Liver (tissue), 3 donors: ENCODE results near the gene SERPINA4.

Experiments
- GABPA ChIP-seq, 2 donors: IDR thresholded peaks in 1 of 2; conservative IDR thresholded peaks in 1 of 2; 2 replicates each; pipeline ENCODE4 v1.6.1; 2016; ENCODE audit warnings: antibody characterized with exemption in 2 of 2, mild to moderate bottlenecking in 1 of 2, moderate library complexity in 1 of 2
- JUND ChIP-seq, 2 donors: IDR thresholded peaks; 2 replicates each; pipeline ENCODE4 v1.6.1; 2016; ENCODE audit warnings: antibody characterized with exemption in 2 of 2
- RAD21 ChIP-seq, 2 donors: IDR thresholded peaks; 2 replicates each; pipeline ENCODE4 v1.6.1; 2016; ENCODE audit warnings: antibody characterized with exemption in 2 of 2, mild to moderate bottlenecking in 2 of 2
- TF ChIP-seq, protein P1 (sequence below): fragments of 150-350 bp; IDR thresholded peaks from 2 replicates; pipeline ENCODE4 v1.5.1; 2017; ENCODE audit warnings: improper control_type of control experiment, low read depth, low read length; ENCODE audit not compliant: missing input control
- TF ChIP-seq, protein P2 (sequence below): IDR thresholded peaks from 2 replicates; pipeline ENCODE4 v1.6.1; 2016; ENCODE audit warnings: antibody characterized with exemption
- TF ChIP-seq, protein P3 (sequence below): IDR thresholded peaks from 2 replicates; pipeline ENCODE4 v1.6.1; 2016; ENCODE audit warnings: antibody characterized with exemption
- donor health status: healthy.
- donor health status: healthy.

DNA sequence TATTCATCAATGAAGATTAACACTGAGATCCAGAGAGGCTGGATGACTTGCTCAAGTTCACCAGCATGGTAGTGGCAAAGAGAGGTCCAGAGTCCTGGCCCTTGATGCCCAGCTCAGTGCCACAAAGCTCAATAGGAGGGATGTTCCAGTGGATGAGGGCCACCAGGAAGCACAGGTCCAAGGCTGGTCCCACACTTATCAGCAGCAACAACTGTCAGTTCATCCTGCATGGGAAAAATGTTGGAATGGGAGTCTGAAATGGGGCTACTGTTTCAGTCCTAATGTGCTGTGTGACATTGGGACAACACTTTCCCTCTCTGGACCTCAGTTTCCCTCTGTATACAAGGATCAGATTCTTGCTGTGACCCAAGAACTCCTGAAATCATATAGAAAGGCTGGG, 31.2 kb downstream of the SERPINA4 start:
- TF ChIP-seq, protein P1, sequence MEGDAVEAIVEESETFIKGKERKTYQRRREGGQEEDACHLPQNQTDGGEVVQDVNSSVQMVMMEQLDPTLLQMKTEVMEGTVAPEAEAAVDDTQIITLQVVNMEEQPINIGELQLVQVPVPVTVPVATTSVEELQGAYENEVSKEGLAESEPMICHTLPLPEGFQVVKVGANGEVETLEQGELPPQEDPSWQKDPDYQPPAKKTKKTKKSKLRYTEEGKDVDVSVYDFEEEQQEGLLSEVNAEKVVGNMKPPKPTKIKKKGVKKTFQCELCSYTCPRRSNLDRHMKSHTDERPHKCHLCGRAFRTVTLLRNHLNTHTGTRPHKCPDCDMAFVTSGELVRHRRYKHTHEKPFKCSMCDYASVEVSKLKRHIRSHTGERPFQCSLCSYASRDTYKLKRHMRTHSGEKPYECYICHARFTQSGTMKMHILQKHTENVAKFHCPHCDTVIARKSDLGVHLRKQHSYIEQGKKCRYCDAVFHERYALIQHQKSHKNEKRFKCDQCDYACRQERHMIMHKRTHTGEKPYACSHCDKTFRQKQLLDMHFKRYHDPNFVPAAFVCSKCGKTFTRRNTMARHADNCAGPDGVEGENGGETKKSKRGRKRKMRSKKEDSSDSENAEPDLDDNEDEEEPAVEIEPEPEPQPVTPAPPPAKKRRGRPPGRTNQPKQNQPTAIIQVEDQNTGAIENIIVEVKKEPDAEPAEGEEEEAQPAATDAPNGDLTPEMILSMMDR = no peak
- TF ChIP-seq GABPA (IDR thresholded peaks at IDR 0.05 in 1 of 2, conservative IDR thresholded peaks at IDR 0.05 in 1 of 2) (no peak), JUND (IDR thresholded peaks at IDR 0.05) (no peak), RAD21 (IDR thresholded peaks at IDR 0.05) (no peak)
- TF ChIP-seq, protein P2, sequence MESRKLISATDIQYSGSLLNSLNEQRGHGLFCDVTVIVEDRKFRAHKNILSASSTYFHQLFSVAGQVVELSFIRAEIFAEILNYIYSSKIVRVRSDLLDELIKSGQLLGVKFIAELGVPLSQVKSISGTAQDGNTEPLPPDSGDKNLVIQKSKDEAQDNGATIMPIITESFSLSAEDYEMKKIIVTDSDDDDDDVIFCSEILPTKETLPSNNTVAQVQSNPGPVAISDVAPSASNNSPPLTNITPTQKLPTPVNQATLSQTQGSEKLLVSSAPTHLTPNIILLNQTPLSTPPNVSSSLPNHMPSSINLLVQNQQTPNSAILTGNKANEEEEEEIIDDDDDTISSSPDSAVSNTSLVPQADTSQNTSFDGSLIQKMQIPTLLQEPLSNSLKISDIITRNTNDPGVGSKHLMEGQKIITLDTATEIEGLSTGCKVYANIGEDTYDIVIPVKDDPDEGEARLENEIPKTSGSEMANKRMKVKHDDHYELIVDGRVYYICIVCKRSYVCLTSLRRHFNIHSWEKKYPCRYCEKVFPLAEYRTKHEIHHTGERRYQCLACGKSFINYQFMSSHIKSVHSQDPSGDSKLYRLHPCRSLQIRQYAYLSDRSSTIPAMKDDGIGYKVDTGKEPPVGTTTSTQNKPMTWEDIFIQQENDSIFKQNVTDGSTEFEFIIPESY = no peak
- TF ChIP-seq, protein P3, sequence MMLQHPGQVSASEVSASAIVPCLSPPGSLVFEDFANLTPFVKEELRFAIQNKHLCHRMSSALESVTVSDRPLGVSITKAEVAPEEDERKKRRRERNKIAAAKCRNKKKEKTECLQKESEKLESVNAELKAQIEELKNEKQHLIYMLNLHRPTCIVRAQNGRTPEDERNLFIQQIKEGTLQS = no peak
